Activated naive CD4-positive, alpha-beta T cell treated with Interleukin-2 at 50 U/mL for 16 hours (primary cell): ENCODE results near the gene EMILIN1.
"Not testable (repeated sequence)": the region's sequence is repeated elsewhere in the genome, so short reads cannot be mapped to it uniquely, and the experiment has no call there.

Experiments
- DNase-seq: peaks from one replicate; pipeline ENCODE4 v3.0.0-alpha.2; 2020

Gene EMILIN1

GRCh38 chr2:27095745-27096651 lies 17.6 kb downstream of the EMILIN1 start:
- peak; percentile 49 for DNase-seq

DNA sequence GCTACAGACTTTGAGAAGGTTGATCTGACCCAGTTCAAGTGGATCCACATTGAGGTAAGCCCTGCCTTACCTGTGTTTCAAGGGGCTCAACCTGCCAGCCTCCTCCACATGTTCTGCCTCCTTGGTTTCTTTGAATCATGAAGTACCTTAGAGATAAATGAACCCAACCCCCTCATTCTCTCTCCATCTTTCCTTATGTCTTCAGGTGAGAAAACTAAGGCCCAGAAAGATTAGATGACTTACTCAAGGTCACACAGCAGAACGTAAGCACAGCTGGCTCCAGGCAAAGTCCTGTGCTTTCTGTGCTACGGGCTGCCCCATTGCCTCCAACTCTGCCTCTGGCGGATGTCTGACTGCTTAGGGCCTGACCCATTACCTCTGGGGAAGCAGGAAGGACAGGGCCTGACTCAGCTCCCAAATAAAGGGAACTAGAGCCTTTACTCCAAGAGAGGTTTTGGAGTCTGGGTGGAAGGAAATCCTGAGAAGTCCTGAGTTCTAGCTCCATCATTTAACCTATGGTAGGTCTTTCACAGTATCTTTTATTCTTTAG lies 18.4 kb downstream of the EMILIN1 start:
- DNase-seq = no peak

DNA sequence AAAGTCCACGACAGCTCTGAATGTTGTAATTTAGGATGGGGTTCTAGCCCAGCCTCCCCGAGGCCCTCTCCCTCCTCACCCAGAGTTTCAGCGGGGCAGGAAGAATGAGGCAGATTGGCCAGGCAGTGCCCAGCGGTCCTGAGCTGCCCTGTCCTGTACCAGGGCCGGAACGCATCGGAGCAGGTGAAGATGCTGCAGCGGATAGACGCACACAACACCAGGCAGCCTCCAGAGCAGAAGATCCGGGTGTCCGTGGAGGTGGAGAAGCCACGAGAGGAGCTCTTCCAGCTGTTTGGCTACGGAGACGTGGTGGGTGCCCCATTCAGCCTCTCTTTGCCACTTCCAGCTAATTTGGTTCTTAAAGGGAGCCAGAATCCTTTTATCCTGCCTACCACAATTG lies 18.9 kb downstream of the EMILIN1 start:
- no peak for DNase-seq

GRCh38 chr2:27099334-27099955 lies 21.0 kb downstream of the EMILIN1 start:
- no peak for DNase-seq

DNA sequence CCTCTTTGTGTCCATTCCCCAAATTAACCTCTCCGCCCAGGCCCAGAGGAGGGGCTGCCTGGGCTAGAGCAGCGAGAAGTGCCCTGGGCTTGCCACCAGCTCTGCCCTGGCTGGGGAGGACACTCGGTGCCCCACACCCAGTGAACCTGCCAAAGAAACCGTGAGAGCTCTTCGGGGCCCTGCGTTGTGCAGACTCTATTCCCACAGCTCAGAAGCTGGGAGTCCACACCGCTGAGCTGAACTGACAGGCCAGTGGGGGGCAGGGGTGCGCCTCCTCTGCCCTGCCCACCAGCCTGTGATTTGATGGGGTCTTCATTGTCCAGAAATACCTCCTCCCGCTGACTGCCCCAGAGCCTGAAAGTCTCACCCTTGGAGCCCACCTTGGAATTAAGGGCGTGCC lies 21.6 kb downstream of the EMILIN1 start:
- no peak for DNase-seq

- DNase-seq = no peak
These were observed 23.9 kb downstream of the EMILIN1 start for GRCh38 chr2:27102329-27102728.

GRCh38 chr2:27105981-27106380 lies 27.6 kb downstream of the EMILIN1 start:
- no peak for DNase-seq

DNA sequence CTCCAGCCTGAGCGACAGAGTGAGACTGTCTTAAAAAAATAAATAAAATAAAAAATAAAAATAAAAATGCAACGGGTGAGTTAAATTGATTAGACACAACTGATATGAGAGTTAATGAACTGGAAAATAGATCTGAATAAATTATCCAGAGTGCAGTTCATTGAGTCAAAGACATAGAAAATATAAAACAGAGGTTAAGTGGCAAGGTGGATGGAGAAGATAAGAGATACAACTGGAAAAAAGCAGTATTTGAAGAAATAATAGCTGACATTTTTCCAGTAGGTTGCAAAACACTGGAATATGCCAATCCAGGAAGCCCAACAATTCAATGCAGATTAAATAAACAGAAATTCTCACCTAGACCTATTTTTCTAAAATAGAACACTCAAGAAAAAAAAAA lies 29.8 kb downstream of the EMILIN1 start:
- DNase-seq = no peak

DNA sequence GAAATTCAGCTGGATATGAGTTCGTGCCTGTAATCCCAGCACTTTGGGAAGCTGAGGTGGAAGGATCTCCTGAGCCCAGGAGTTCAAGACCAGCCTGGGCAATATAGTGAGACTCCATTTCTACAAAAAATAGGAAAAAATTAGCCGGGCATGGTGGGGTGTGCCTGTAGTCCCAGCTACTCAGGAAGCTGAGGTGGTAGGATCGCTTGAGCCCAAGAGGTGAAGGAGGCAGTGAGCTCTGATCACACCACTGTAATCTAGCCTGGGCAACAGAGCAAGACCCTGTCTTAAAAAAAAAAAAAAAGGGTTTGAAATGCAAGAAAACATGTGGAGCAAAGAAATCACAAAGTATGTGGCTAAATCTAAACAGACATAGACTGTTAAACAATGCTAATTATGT lies 30.7 kb downstream of the EMILIN1 start:
- DNase-seq = no peak

DNA sequence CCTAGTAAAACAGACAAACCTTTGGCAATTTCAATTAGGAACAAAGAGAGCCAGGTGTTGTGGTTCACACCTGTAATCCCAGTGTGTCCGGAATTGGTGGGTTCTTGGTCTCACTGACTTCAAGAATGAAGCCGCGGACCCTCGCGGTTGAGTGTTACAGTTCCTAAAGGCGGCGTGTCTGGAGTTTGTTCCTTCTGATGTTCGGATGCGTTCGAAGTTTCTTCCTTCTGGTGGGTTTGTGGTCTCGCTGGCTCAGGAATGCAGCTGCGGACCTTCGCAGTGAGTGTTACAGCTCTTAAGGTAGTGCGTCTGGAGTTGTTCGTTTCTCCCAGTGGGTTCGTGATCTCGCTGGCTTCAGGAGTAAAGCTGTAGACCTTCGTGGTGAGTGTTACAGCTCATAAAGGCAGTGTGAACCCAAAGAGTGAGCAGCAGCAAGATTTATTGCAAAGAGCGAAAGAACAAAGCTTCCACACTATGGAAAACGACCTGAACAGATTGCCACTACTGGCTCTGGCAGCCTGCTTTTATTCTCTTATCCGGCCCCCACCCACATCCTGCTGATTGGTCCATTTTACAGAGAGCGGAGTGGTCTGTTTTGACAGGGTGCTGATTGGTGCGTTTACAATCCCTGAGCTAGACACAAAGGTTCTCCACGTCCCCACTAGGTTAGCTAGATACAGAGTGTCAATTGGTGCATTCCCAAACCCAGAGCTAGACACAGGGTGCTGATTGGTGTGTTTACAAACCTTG lies 32.4 kb downstream of the EMILIN1 start:
- not testable (repeated sequence) for DNase-seq

DNA sequence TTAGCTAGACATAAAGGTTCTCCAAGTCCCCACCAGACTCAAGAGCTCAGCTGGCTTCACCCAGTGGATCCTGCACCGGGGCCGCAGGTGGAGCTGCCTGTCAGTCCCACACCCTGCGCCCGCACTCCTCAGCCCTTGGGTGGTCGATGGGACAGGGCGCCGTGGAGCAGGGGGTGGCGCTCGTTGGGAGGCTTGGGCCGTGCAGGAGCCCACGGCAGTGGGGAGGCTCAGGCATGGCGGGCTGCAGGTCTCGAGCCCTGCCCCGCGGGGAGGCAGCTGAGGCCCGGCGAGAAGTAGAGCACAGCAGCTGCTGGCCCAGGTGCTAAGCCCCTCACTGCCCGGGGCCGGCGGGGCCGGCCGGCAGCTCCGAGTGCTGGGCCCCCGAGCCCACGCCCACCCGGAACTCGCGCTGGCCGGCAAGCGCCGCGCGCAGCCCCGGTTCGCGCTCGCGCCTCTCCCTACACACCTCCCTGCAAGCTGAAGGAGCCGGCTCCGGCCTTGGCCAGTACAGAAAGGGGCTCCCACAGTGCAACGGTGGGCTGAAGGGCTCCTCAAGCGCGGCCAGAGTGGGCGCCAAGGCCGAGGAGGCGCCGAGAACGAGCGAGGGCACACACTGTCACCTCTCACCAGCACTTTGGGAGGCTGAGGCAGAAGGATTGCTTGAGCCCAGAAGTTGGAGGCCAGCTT lies 33.1 kb downstream of the EMILIN1 start:
- not testable (repeated sequence) for DNase-seq

- no peak for DNase-seq
These were observed 37.1 kb downstream of the EMILIN1 start for GRCh38 chr2:27115519-27115918.

- no peak for DNase-seq
These were observed 39.6 kb downstream of the EMILIN1 start for GRCh38 chr2:27117995-27118524.

- no peak for DNase-seq
These were observed 40.3 kb downstream of the EMILIN1 start, which contains the start of gene CGREF1 for GRCh38 chr2:27118525-27119329. Gene CGREF1 (minus strand): TSS chr2:27119128. CDS start chr2:27104366, 14,762 bp downstream.

GRCh38 chr2:27119330-27119670 lies 40.9 kb downstream of the EMILIN1 start:
- not testable (repeated sequence) for DNase-seq

GRCh38 chr2:27121906-27122305 lies 43.5 kb downstream of the EMILIN1 start:
- no peak for DNase-seq

DNA sequence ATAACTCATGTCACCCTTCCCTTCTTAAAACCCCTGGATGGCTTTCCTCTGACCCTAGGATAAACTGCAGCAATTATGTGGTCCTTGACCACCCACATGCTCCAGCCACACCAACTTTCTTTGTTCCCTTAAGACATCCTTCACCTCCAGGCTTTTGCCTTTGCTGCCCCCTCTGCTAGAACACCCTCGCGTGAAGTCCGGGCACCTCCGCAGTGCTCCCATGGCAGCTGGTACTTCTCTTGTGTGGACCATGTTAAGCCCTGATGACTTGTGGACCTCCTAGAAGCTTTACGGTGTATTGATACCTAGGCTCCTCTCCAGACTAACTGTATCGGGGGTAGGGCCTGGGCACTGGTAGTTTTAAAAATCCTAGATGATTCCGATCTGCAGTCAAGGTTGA lies 44.4 kb downstream of the EMILIN1 start:
- no peak for DNase-seq

- peak; percentile 69 for DNase-seq
These were observed 45.1 kb downstream of the EMILIN1 start, which contains the start of gene ABHD1 for GRCh38 chr2:27123302-27124150. Gene ABHD1 (plus strand): TSS chr2:27123815. CDS start chr2:27123949, 134 bp downstream.

- DNase-seq = no peak
These were observed 46.7 kb downstream of the EMILIN1 start for GRCh38 chr2:27125104-27125503.

- no peak for DNase-seq
These were observed 47.9 kb downstream of the EMILIN1 start for GRCh38 chr2:27126252-27126710.
